K562 treated with DMSO at 1 percent for 24 hours (cell line): ENCODE data around the gene NEK10. TPM values are rescaled to one million over a fixed set of nuclear protein-coding genes. Genes with fewer than 3 reads are reported as not detected.

Experiments
- total RNA-seq: library from RNA; unstranded; fragments of 300-600 nt; gene quantifications from 2 replicates; pipeline ENCODE4 v1.2.3, GENCODE V29; 2022; ENCODE audit warnings: low read depth; ENCODE audit not compliant: insufficient read depth

NEK10 gene
- not detected in 2 replicates for total RNA-seq

DNA sequence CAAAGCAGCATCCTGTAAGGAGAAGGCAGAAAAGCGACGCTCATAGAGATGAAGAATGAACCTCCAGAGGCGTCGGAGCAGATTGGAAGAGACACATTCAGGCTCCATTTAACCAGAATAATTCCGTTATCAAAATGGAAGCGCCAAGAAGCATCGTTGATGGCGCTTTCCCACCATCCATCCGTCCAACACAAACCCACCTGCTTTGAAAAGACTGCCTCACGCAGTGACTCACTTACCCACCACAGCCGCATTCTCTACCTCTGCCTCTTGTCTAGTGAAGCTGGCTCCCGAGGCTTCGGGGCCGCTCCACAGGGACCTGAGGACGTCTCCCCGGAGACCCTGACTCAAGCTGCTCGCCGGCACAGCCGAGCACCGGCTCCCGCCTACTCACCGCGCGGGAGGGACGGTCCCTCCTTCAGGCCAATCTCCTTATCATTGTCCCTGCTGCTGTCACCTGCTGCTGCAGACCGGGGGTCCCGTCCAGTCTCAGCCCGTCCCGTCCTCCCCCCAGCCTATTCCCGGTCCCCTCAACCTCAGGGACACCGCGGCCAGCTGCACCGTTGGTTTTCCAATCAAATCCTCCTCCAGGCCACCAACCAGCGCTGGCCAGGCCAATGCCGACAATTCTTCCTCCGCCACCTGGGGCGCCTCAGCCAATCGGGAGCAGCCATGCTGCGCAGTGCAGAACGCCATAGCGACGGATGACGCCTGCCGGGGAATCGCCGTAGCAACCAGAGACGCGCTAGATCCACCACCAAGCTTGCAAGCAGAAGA lies at the start of gene NEK10:
TSS of gene NEK10 (minus strand) at position 553 of the 777 bp plus-strand sequence. CDS start 16,501 bp downstream, outside the sequence.

Other genes starting within 250 kb of the NEK10 start
- gene SLC4A7, start 115.0 kb upstream of the NEK10 start, total RNA-seq: 1.3 and 2.2 TPM in 2 replicates